Measurements from ENCODE around the gene ZNF77. TPM values are rescaled to one million over a fixed set of nuclear protein-coding genes. Genes with fewer than 3 reads are reported as not detected.

Gene ZNF77
- total and polyA plus RNA-seq, 2 donors (not counting 1 experiment from before 2014, with no cell fraction given) = 4.0 to 6.4 TPM

- intact Hi-C loops (cut with micrococcal nuclease) = no loop called here
- POLR2A ChIA-PET = interaction anchor here (0.6 to 1.0 kb wide), 2 partner anchors 134 to 590 kb away, joined by 3 to 5 read pairs; no protein-coding TSS in a partner anchor
These were observed 25.5 kb upstream of the ZNF77 start for GRCh38 chr19:2970201-2970835.

More at GRCh38 chr19:2970201-2970835, 25.5 kb upstream of the ZNF77 start:
- H3K4me2 ChIP-seq (replicated peaks; ENCODE audit: low read depth, low read length, poor library complexity, severe bottlenecking) = no peak overlapping the region
- H3K27ac Mint-ChIP-seq = no peak overlapping the region
- H3K4me3 Mint-ChIP-seq = no peak overlapping the region
- no peak overlapping the region for H3K4me3 ChIP-seq (ENCODE audit: control extremely low read depth in 1 of 5, extremely low read depth in 1 of 5, insufficient read depth in 1 of 5, low read depth in 2 of 5, low read length in 4 of 5)
- peaks cover 41 to 51% of the 10 kb centered on the region in 2 donors for H3K4me1 ChIP-seq (ENCODE audit: control insufficient read depth in 2 of 2, insufficient read depth in 2 of 2, low read length in 2 of 2)
- peaks cover 35% of the 10 kb centered on the region for H3K4me1 Mint-ChIP-seq
- H3K36me3 ChIP-seq (replicated peaks in 1 of 2; ENCODE audit: control extremely low read depth in 1 of 2, control insufficient read depth in 1 of 2, extremely low read depth in 1 of 2, insufficient read depth in 2 of 2, low read length in 1 of 2) = no peaks in the 10 kb centered on the region
- CTCF ChIA-PET = interaction anchor here (0.6 to 2.1 kb wide), 5 partner anchors 7 to 472 kb away, joined by 3 to 5 read pairs (median 4); no protein-coding TSS in a partner anchor
- H3K79me2 ChIP-seq (ENCODE audit: control insufficient read depth, insufficient read depth, low read length) = no peaks in the 10 kb centered on the region
- peaks cover 0 to 5% (median 2%) of the 10 kb centered on the region in 4 experiments for H3K27me3 ChIP-seq (replicated peaks in 1 of 4; ENCODE audit: control extremely low read depth in 1 of 4, control insufficient read depth in 3 of 4, insufficient read depth in 4 of 4, low read length in 3 of 4)
- DNase-seq (no peak), ATAC-seq (ENCODE audit: low read depth) (no peak)
- H3K27ac ChIP-seq (ENCODE audit: low read length in 2 of 2) = no peak overlapping the region
- 64% methylated on average over 4 of the region's 9 CpGs for WGBS (ENCODE audit: insufficient coverage)
- no peak overlapping the region for H2AFZ ChIP-seq (ENCODE audit: insufficient read depth, low read depth, low read length, poor library complexity, severe bottlenecking)
- no peak overlapping the region for H3K9ac ChIP-seq (ENCODE audit: low read length)
- no peak for TF ChIP-seq CTCF (IDR thresholded peaks at IDR 0.05)
- no peak for TF ChIP-seq EZH2 (IDR thresholded peaks at IDR 0.05; ENCODE audit: borderline replicate concordance, insufficient read depth, low read depth, low read length, poor library complexity, severe bottlenecking)
- H3K9me3 Mint-ChIP-seq (ENCODE audit: insufficient read depth) = no peaks in the 10 kb centered on the region
- peaks cover 0 to 27% (median 0%) of the 10 kb centered on the region in 3 donors for H3K9me3 ChIP-seq (ENCODE audit: control extremely low read depth in 1 of 3, control insufficient read depth in 2 of 3, insufficient read depth in 1 of 3, low read length in 2 of 3)
- no peaks in the 10 kb centered on the region for H3K27me3 Mint-ChIP-seq
- no peaks in the 10 kb centered on the region for H4K20me1 ChIP-seq (ENCODE audit: control insufficient read depth, insufficient read depth, low read length, poor library complexity, severe bottlenecking)

Measured in B cell (primary cell).